Kidney (tissue), 14 donors: ENCODE data around the gene GAPVD1. TPM values are rescaled to one million over a fixed set of nuclear protein-coding genes. Genes with fewer than 3 reads are reported as not detected.

Experiments
- DNase-seq, 5 donors: peaks; one replicate each; pipeline ENCODE4 v3.0.0-alpha.2; 2013 to 2020
- FAIRE-seq: peaks from 2 replicates; lab custom pipeline; 2012; peaks lifted over from hg19 to GRCh38; lab: Jason Lieb, UNC
- H3K27ac ChIP-seq, 2 donors: one replicate each; pipeline ENCODE4 v1.7.0; 2013; ENCODE audit warnings: low read depth in 2 of 2, low read length in 2 of 2, inconsistent platforms in 1 of 2
- H3K27me3 ChIP-seq: one replicate; pipeline ENCODE4 v1.7.1; 2013; ENCODE audit warnings: low read length, inconsistent platforms; ENCODE audit not compliant: control insufficient read depth, insufficient read depth
- H3K36me3 ChIP-seq, 3 donors: one replicate each; pipeline versions ENCODE4 v1.7.0 to v1.7.1; 2013; ENCODE audit warnings: low read length in 3 of 3, control low read depth in 1 of 3, inconsistent platforms in 1 of 3; ENCODE audit not compliant: insufficient read depth in 3 of 3, control insufficient read depth in 2 of 3
- H3K4me1 ChIP-seq, 3 donors: one replicate each; pipeline versions ENCODE4 v1.7.0 to v1.7.1; 2013; ENCODE audit warnings: low read length in 3 of 3, inconsistent platforms in 1 of 3, low read depth in 1 of 3; ENCODE audit not compliant: control insufficient read depth in 2 of 3, insufficient read depth in 2 of 3
- H3K4me3 ChIP-seq, 3 donors: one replicate each; pipeline versions ENCODE4 v1.7.0 to v1.8.1; 2013; ENCODE audit warnings: low read length in 3 of 3, control low read depth in 1 of 3, inconsistent platforms in 1 of 3
- H3K9ac ChIP-seq, 3 donors: one replicate each; pipeline versions ENCODE4 v1.7.0 to v1.7.1; 2013; ENCODE audit warnings: low read length in 3 of 3, control low read depth in 1 of 3, inconsistent platforms in 1 of 3
- H3K9me3 ChIP-seq, 3 donors: one replicate each; pipeline versions ENCODE4 v1.7.0 to v1.7.1; 2013; ENCODE audit warnings: low read length in 3 of 3, control low read depth in 1 of 3, inconsistent platforms in 1 of 3; ENCODE audit not compliant: control insufficient read depth in 2 of 3, insufficient read depth in 1 of 3
- CTCF ChIP-seq: IDR thresholded peaks from 3 replicates; pipeline ENCODE4 v1.5.1; 2012; ENCODE audit warnings: mild to moderate bottlenecking, moderate library complexity, borderline replicate concordance; ENCODE audit not compliant: insufficient read depth; ENCODE audit errors: extremely low read depth
- intact Hi-C: fragments of 100-400 bp; cut with DNase I; formaldehyde crosslinking; loops from one replicate; pipeline ENCODE4 v1.11.1; 2022
- polyA plus RNA-seq: library from polyadenylated mRNA; stranded (reverse); fragments of 350-450 nt; fragmentation: Illumina TruSeq; extraction: RNeasy Lipid Tissue Mini Kit (QIAGEN cat#74804); gene quantifications from one replicate; pipeline ENCODE4 v1.2.3, GENCODE V29; 2014; ENCODE audit warnings: low read depth, low replicate concordance; ENCODE audit not compliant: insufficient read depth
- total RNA-seq: library from RNA; stranded (reverse); fragmentation: NEBNext Ultra II Directional; extraction: Animal tissue kit (Norgen Biotek cat#: 25700); gene quantifications from one replicate; pipeline ENCODE4 v1.2.1, GENCODE V29; 2021
- donor health status: control.
- donor health status: control.
- donor health status: control.
- donor health status: control.
- donor health status: control.
- donor health status: DM: yes; HTN: yes; CAD: no.
- donor health status: Normal renal cell carcinoma (clear cell type).

Gene GAPVD1
- total and polyA plus RNA-seq, 2 donors from 2014 or later: 6.9 to 44.8 TPM

GRCh38 chr9:125240649-125240999, 21.0 kb upstream of the GAPVD1 start:
- peak in 2 of 5 donors; percentile 34 to 52 for DNase-seq
- FAIRE-seq: no peak
- H3K36me3 ChIP-seq: peaks cover 11 to 34% (median 11%) of the 10 kb centered on the region in 3 donors
- peak overlapping the region; percentile 92 to 98 for H3K27ac ChIP-seq
- no peaks in the 10 kb centered on the region for H3K9me3 ChIP-seq
- TF ChIP-seq CTCF: no peak
- peak overlapping the region; percentile 81 to 97 (median 96) for H3K9ac ChIP-seq
- no peaks in the 10 kb centered on the region for H3K27me3 ChIP-seq
- intact Hi-C loops: no loop called here
- peaks cover 4 to 19% (median 6%) of the 10 kb centered on the region in 3 donors for H3K4me1 ChIP-seq
- peak overlapping the region; percentile 83 to 99 (median 91) for H3K4me3 ChIP-seq

DNA sequence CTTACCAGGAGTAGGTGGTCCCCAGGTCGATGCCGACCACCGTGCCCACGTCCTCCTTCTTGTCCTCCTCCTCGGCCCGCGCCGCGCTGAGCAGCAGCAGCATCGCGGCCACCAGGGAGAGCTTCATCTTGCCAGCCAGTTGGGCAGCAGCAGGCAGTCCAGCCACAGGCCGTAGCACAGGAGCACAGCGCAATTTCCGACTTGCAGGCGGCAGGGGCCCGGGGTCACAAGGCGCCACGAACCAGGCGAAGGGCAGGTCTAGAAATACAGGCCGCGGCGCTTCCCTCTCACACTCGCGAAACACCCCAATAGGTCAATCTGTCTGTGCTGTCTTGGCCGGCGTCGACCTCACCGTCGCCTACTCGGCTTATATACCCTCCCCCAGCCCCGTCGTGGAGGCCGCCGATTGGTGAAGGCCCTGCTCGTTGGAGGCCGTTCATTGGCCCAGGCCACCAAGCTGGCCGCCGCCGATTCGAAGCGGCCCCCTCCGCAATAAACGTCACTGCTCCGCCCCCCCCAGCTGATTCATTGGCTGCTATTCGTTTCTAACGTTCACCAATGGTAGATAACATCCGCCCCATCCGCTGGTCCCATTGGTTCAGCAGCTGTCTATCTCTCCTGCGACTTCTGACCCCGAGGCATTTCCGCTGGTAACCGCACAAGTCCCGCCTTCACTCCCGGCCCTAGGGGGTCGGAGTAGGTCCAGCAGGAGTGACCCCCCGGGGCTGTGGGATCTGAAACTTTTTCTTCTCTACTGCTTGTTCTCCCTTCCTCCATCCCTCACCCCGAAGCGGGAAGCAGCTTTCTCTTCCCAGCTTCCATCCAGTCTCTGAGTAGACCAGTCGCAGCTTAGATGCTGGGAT, 20.4 kb upstream of the GAPVD1 start, which contains the start of gene HSPA5:
HSPA5 (minus strand) TSS at position 344 of the 863 bp plus-strand sequence; CDS start at position 127, 217 bp downstream.
- Histone ChIP-seq H3K9ac (peak within 1 kb of the TSS; percentile 97 to 100 (median 100)), H3K27ac (peak within 1 kb of the TSS; percentile 98), H3K4me3 (peak within 1 kb of the TSS; percentile 96 to 100 (median 99)), H3K9me3 (no peaks in the 10 kb centered on the region), H3K4me1 (peaks cover 4 to 17% (median 6%) of the 10 kb centered on the region in 3 donors), H3K27me3 (no peaks in the 10 kb centered on the region), H3K36me3 (peaks cover 11 to 28% (median 11%) of the 10 kb centered on the region in 3 donors)
- peak; percentile 100 for DNase-seq
- intact Hi-C loops: no loop called here
- peak; percentile 97 for FAIRE-seq
- TF ChIP-seq CTCF: no peak

GRCh38 chr9:125241863-125242739, 19.5 kb upstream of the GAPVD1 start:
- peak in 2 of 5 donors; percentile 60 to 77 for DNase-seq
- Histone ChIP-seq H3K36me3 (peaks cover 9 to 24% (median 11%) of the 10 kb centered on the region in 3 donors), H3K4me3 (peak overlapping the region; percentile 96 to 100 (median 99)), H3K27ac (peak overlapping the region; percentile 92 to 98), H3K9ac (peak overlapping the region; percentile 88 to 100 (median 100)), H3K9me3 (no peaks in the 10 kb centered on the region), H3K4me1 (peaks cover 2 to 15% (median 6%) of the 10 kb centered on the region in 3 donors), H3K27me3 (no peaks in the 10 kb centered on the region)
- intact Hi-C loops: no loop called here
- TF ChIP-seq CTCF: no peak
- FAIRE-seq: no peak
